Endothelial cell of umbilical vein (primary cell): Measurements from ENCODE around the gene GOLGA8S. TPM values are rescaled to one million over a fixed set of nuclear protein-coding genes. Genes with fewer than 3 reads are reported as not detected.

ENCODE experiments used
- BruUV-seq: library from RNA; stranded (reverse); fragments of 400-500 nt; replicated peaks from 2 replicates; lab custom pipeline; 2021; lab: Mats Ljungman, UMichigan
- CTCF ChIA-PET: fragments of 300-600, 350-600 bp; sonication (Branson Sonifier 250); formaldehyde crosslinking; loops from one replicate; lab custom pipeline; 2021; ENCODE audit warnings: antibody characterized with exemption, inconsistent platforms; lab: Charles Lee
- POLR2A ChIA-PET: fragments of 300-600, 350-600 bp; sonication (Branson Sonifier 250); formaldehyde crosslinking; loops from one replicate; lab custom pipeline; 2021; ENCODE audit warnings: antibody characterized with exemption, inconsistent platforms; lab: Charles Lee
- DNase-seq: peaks from one replicate; pipeline ENCODE4 v3.0.0-alpha.2; 2011; ENCODE audit warnings: low read depth, low spot score
- FAIRE-seq: peaks from 2 replicates; lab custom pipeline; 2011; peaks lifted over from hg19 to GRCh38; lab: Jason Lieb, UNC
- H2AFZ ChIP-seq: 2 replicates; pipeline ENCODE4 v1.6.0; 2012; ENCODE audit warnings: low read depth, low read length, control low read depth, inconsistent platforms
- H3K27ac ChIP-seq: 2 replicates; pipeline ENCODE4 v1.5.1; 2011; ENCODE audit warnings: low read depth, mild to moderate bottlenecking, control low read depth, low read length, moderate library complexity; ENCODE audit not compliant: insufficient read depth
- H3K27me3 ChIP-seq, 2 experiments: 2 replicates each; pipeline versions ENCODE4 v1.6.0 to v1.6.1; 2011; ENCODE audit warnings: low read length in 2 of 2, mixed read lengths in 1 of 2; ENCODE audit not compliant: control insufficient read depth in 2 of 2, insufficient read depth in 2 of 2
- H3K36me3 ChIP-seq, 2 experiments: 2 replicates in 1 of 2; 3 replicates in 1 of 2; pipeline ENCODE4 v1.5.1; 2011; ENCODE audit warnings: low read length in 2 of 2, mild to moderate bottlenecking in 1 of 2, moderate library complexity in 1 of 2; ENCODE audit not compliant: control insufficient read depth in 2 of 2, insufficient read depth in 2 of 2; ENCODE audit errors: extremely low read depth in 1 of 2
- H3K4me1 ChIP-seq: 3 replicates; pipeline ENCODE4 v1.5.1; 2011; ENCODE audit warnings: mild to moderate bottlenecking, low read length; ENCODE audit not compliant: control insufficient read depth, insufficient read depth; ENCODE audit errors: extremely low read depth
- H3K4me2 ChIP-seq: 2 replicates; pipeline ENCODE4 v1.6.1; 2011; ENCODE audit warnings: low read length, control low read depth, mixed read lengths; ENCODE audit not compliant: insufficient read depth
- H3K4me3 ChIP-seq, 3 experiments: fragments of 200-600 bp in 1 of 3; sonication (generic), shearing (Covaris generic) in 1 of 3; replicated peaks in 1 of 3; 2 replicates each; pipeline ENCODE4 v1.5.1; 2011 to 2016; ENCODE audit warnings: control low read depth in 3 of 3, low read length in 3 of 3, mild to moderate bottlenecking in 2 of 3, inconsistent platforms in 1 of 3, low read depth in 1 of 3, moderate library complexity in 1 of 3; ENCODE audit not compliant: insufficient read depth in 1 of 3
- H3K79me2 ChIP-seq: 2 replicates; pipeline ENCODE4 v1.6.0; 2012; ENCODE audit warnings: low read length, inconsistent platforms; ENCODE audit not compliant: control insufficient read depth, insufficient read depth
- H3K9ac ChIP-seq: replicated peaks from 2 replicates; pipeline ENCODE3; 2011; ENCODE audit warnings: low read length, control low read depth; ENCODE audit not compliant: insufficient read depth; ENCODE audit errors: extremely low read depth
- H3K9me1 ChIP-seq: replicated peaks from 3 replicates; pipeline ENCODE4 v1.6.0; 2011; ENCODE audit warnings: mild to moderate bottlenecking, low read length; ENCODE audit not compliant: control insufficient read depth, insufficient read depth; ENCODE audit errors: extremely low read depth
- H3K9me3 ChIP-seq: replicated peaks from 2 replicates; pipeline ENCODE4 v1.5.1; 2012; ENCODE audit warnings: low read length, inconsistent platforms; ENCODE audit not compliant: control insufficient read depth, insufficient read depth
- H4K20me1 ChIP-seq: replicated peaks from 2 replicates; pipeline ENCODE3; 2011; ENCODE audit warnings: mild to moderate bottlenecking, low read length; ENCODE audit not compliant: control insufficient read depth, insufficient read depth; ENCODE audit errors: extremely low read depth
- CTCF ChIP-seq, 2 donors: IDR thresholded peaks; 1 replicate in 1 of 2; 2 replicates in 1 of 2; pipeline ENCODE4 v1.5.1; 2011; ENCODE audit warnings: low read length in 2 of 2, mild to moderate bottlenecking in 2 of 2, moderate library complexity in 2 of 2, control low read depth in 1 of 2, inconsistent platforms in 1 of 2, low read depth in 1 of 2; ENCODE audit not compliant: insufficient read depth in 1 of 2; ENCODE audit errors: extremely low read depth in 1 of 2
- EZH2 ChIP-seq: IDR thresholded peaks from 2 replicates; pipeline ENCODE4 v1.6.1; 2012; ENCODE audit warnings: borderline replicate concordance, low read depth, mild to moderate bottlenecking, moderate library complexity, low read length, inconsistent platforms; ENCODE audit not compliant: severe bottlenecking
- FOS ChIP-seq: IDR thresholded peaks from 2 replicates; pipeline ENCODE4 v1.6.1; 2011; ENCODE audit warnings: mild to moderate bottlenecking, low read length, moderate library complexity, borderline replicate concordance; ENCODE audit not compliant: insufficient read depth
- GATA2 ChIP-seq: IDR thresholded peaks from 2 replicates; pipeline ENCODE4 v1.7.0; 2011; ENCODE audit warnings: low read depth, mild to moderate bottlenecking, moderate library complexity, mixed read lengths, low read length; ENCODE audit not compliant: insufficient read length, insufficient read depth
- JUN ChIP-seq: IDR thresholded peaks from 2 replicates; pipeline ENCODE4 v1.6.1; 2011; ENCODE audit warnings: borderline replicate concordance, low read depth; ENCODE audit not compliant: insufficient read length, insufficient read depth
- MYC ChIP-seq: IDR thresholded peaks from one replicate; pipeline ENCODE4 v1.6.1; 2011; ENCODE audit warnings: mild to moderate bottlenecking, low read depth, low read length
- POLR2A ChIP-seq: IDR thresholded peaks from 2 replicates; pipeline ENCODE4 v1.6.1; 2012; ENCODE audit warnings: low read depth, mild to moderate bottlenecking, control low read depth, low read length
- POLR2AphosphoS5 ChIP-seq: IDR thresholded peaks from 2 replicates; pipeline ENCODE4 v1.6.1; 2012; ENCODE audit warnings: low read depth, mild to moderate bottlenecking, control low read depth, low read length, moderate library complexity; ENCODE audit not compliant: insufficient read depth
- dilution Hi-C: fragments of 300-500 bp; cut with MboI; formaldehyde crosslinking; loops from one replicate; pipeline ENCODE4 v1.15.0; 2019; ENCODE audit warnings: low sequenced_read_pairs; ENCODE audit not compliant: extremely low pct_ligation_motif_present
- intact Hi-C: fragments of 100-400 bp; cut with micrococcal nuclease; formaldehyde crosslinking; loops from one replicate; pipeline ENCODE4 v1.10.0; 2022
- polyA plus RNA-seq, 4 experiments: library from polyadenylated mRNA; depleted of rRNA in 3 of 4; stranded (reverse) in 3 of 4; unstranded in 1 of 4; fragments of >200 nt; gene quantifications; 2 replicates each; pipeline versions ENCODE4 v1.2.1 to v1.2.3, GENCODE V29; 2011 to 2012; ENCODE audit warnings: missing spikeins in 1 of 4
- total RNA-seq: library from RNA; stranded (reverse); gene quantifications from 2 replicates; pipeline ENCODE4 v1.2.3, GENCODE V29; 2021
- TF ChIP-seq, protein P1 (sequence below): IDR thresholded peaks from 2 replicates; pipeline ENCODE4 v1.6.1; 2011; ENCODE audit not compliant: insufficient read depth, insufficient read length

The GOLGA8S gene
- total and polyA plus RNA-seq, 2 donors (not counting 3 experiments of a cell fraction or from before 2014, with no cell fraction given), result 0.04 to 0.55 TPM

- intact Hi-C loops, result no loop called here
- Histone ChIP-seq H2AFZ (no peak overlapping the region), H3K9me3 (no peaks in the 10 kb centered on the region), H3K4me1 (no peaks in the 10 kb centered on the region), H3K27me3 (no peaks in the 10 kb centered on the region), H3K79me2 (no peaks in the 10 kb centered on the region), H3K27ac (no peak overlapping the region), H3K4me3 (no peak overlapping the region), H3K9ac (no peak overlapping the region), H3K4me2 (no peak overlapping the region), H3K36me3 (no peaks in the 10 kb centered on the region), H4K20me1 (no peaks in the 10 kb centered on the region), H3K9me1 (no peaks in the 10 kb centered on the region)
- no TSS peak for BruUV-seq
- FAIRE-seq (no peak), DNase-seq (no peak)
- no peak for TF ChIP-seq MYC
- POLR2A ChIA-PET, result no interaction called here
- dilution Hi-C loops, result no loop called here
- CTCF ChIA-PET, result no interaction called here
Measured at GRCh38 chr15:23385886-23386430, 31.4 kb downstream of the GOLGA8S start.

GRCh38 chr15:23387621-23388190, 33.2 kb downstream of the GOLGA8S start:
- no peak overlapping the region for H3K4me3 ChIP-seq
- DNase-seq (no peak), FAIRE-seq (no peak)
- H3K9me1 ChIP-seq, result no peaks in the 10 kb centered on the region
- BruUV-seq, result no TSS peak
- H3K27me3 ChIP-seq, result no peaks in the 10 kb centered on the region
- dilution Hi-C loops, result no loop called here
- no peak overlapping the region for H3K9ac ChIP-seq
- H2AFZ ChIP-seq, result no peak overlapping the region
- H3K9me3 ChIP-seq, result no peaks in the 10 kb centered on the region
- no peaks in the 10 kb centered on the region for H3K36me3 ChIP-seq
- no peaks in the 10 kb centered on the region for H3K79me2 ChIP-seq
- ChIA-PET CTCF (no interaction called here), POLR2A (no interaction called here)
- intact Hi-C loops, result no loop called here
- H3K4me2 ChIP-seq, result no peak overlapping the region
- H4K20me1 ChIP-seq, result no peaks in the 10 kb centered on the region
- H3K4me1 ChIP-seq, result no peaks in the 10 kb centered on the region
- TF ChIP-seq FOS (no peak), CTCF (IDR thresholded peaks at IDR 0.05; ENCODE audit: extremely low read depth in 1 of 2, insufficient read depth in 1 of 2, low read depth in 1 of 2, low read length in 2 of 2) (no peak), JUN (no peak), GATA2 (no peak), POLR2AphosphoS5 (no peak), POLR2A (no peak), EZH2 (no peak), MYC (no peak)
- TF ChIP-seq, protein P1, sequence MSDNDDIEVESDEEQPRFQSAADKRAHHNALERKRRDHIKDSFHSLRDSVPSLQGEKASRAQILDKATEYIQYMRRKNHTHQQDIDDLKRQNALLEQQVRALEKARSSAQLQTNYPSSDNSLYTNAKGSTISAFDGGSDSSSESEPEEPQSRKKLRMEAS, result no peak
- no peak overlapping the region for H3K27ac ChIP-seq
